Duodenal mucosa (tissue), 2 donors: ENCODE measurements around the gene RPS15.

Experiments
- H3K27ac ChIP-seq: one replicate; pipeline ENCODE4 v1.7.0; 2013; ENCODE audit warnings: low read depth, low read length
- H3K27me3 ChIP-seq, 2 donors: one replicate each; pipeline ENCODE4 v1.7.0; 2013; ENCODE audit warnings: low read length in 2 of 2, control low read depth in 1 of 2; ENCODE audit not compliant: insufficient read depth in 2 of 2, control insufficient read depth in 1 of 2
- H3K36me3 ChIP-seq, 2 donors: one replicate each; pipeline ENCODE4 v1.7.0; 2013; ENCODE audit warnings: low read length in 2 of 2, control low read depth in 1 of 2; ENCODE audit not compliant: insufficient read depth in 2 of 2, control insufficient read depth in 1 of 2
- H3K4me1 ChIP-seq, 2 donors: one replicate each; pipeline ENCODE4 v1.7.0; 2013; ENCODE audit warnings: low read length in 2 of 2, control low read depth in 1 of 2; ENCODE audit not compliant: insufficient read depth in 2 of 2, control insufficient read depth in 1 of 2
- H3K4me3 ChIP-seq, 2 donors: one replicate each; pipeline ENCODE4 v1.7.0; 2013; ENCODE audit warnings: low read length in 2 of 2, low read depth in 1 of 2
- H3K9ac ChIP-seq, 2 donors: one replicate each; pipeline ENCODE4 v1.7.0; 2013; ENCODE audit warnings: low read length in 2 of 2, low read depth in 1 of 2
- H3K9me3 ChIP-seq, 2 donors: one replicate each; pipeline ENCODE4 v1.7.0; 2013; ENCODE audit warnings: low read length in 2 of 2, control low read depth in 1 of 2; ENCODE audit not compliant: control insufficient read depth in 1 of 2

RPS15 gene

GRCh38 chr19:1452802-1453524 is 14.8 kb downstream of the RPS15 start:
- Histone ChIP-seq H3K27ac (no peak overlapping the region), H3K36me3 (no peaks in the 10 kb centered on the region), H3K9me3 (no peaks in the 10 kb centered on the region), H3K4me3 (no peak overlapping the region), H3K27me3 (peaks cover 74 to 80% of the 10 kb centered on the region in 2 donors), H3K4me1 (peaks cover 0 to 22% of the 10 kb centered on the region in 2 donors), H3K9ac (no peak overlapping the region)

GRCh38 chr19:1453525-1454364 is 15.5 kb downstream of the RPS15 start:
- H3K9me3 ChIP-seq, result no peaks in the 10 kb centered on the region
- H3K27me3 ChIP-seq, result peaks cover 77 to 84% of the 10 kb centered on the region in 2 donors
- H3K4me3 ChIP-seq, result no peak overlapping the region
- H3K27ac ChIP-seq, result no peak overlapping the region
- H3K4me1 ChIP-seq, result peaks cover 0 to 22% of the 10 kb centered on the region in 2 donors
- no peak overlapping the region for H3K9ac ChIP-seq
- H3K36me3 ChIP-seq, result no peaks in the 10 kb centered on the region

DNA sequence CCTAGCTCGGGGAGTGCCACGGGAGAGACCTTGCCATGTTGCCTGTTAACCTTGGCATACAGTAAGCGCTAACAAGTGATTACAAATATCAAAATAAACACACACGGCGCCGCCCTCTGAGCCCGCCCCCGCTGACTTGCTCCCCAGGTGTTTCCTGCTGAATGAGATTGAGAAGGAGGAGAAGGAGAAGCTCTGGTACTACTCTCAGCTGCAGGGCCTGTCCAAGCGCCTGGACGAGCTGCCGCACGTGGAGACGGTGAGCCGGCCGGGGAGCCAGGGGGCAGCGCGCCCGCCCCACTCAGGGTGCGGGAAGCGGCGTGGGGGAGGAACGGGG is 16.8 kb downstream of the RPS15 start:
- Histone ChIP-seq H3K9me3 (no peaks in the 10 kb centered on the region), H3K27me3 (peaks cover 75 to 76% of the 10 kb centered on the region in 2 donors), H3K9ac (no peak overlapping the region), H3K27ac (no peak overlapping the region), H3K4me3 (no peak overlapping the region), H3K36me3 (no peaks in the 10 kb centered on the region), H3K4me1 (peaks cover 0 to 22% of the 10 kb centered on the region in 2 donors)

DNA sequence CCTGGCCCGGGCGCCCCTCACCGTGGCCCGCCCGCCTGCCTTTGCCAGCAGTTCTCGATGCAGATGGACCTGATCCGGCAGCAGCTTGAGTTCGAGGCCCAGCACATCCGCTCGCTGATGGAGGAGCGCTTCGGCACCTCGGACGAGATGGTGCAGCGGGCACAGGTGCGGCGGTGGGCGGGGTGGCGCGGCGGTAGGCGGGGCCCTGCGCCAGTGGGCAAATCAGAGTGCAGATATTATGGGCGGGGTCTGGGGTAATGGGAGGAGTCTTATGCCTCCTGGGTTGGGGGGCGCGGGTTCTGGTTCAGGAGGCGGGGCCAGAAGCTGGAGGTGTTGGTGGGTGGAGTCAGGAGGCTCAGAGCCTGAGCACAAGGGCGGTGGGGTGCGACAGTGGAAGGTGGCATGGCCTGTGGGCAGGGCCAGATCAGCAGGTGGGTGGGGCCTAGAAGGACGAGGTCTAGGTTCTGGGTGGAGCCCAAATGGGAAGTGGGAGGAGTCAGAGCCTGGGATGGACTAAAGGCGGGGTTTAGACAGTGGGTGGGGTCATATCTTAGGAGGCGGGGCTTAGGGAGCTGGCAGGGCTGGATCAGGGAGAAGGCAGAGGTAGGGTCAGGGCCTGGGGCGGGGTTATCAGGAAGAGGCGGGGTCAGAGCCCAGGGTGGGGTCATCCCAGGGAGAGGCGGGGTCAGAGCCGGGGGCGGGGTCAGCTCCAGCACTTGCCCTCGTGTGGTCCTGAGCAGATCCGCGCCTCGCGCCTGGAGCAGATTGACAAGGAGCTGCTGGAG is 17.3 kb downstream of the RPS15 start:
- H3K4me3 ChIP-seq, result no peak overlapping the region
- peaks cover 71% of the 10 kb centered on the region in 2 donors for H3K27me3 ChIP-seq
- H3K4me1 ChIP-seq, result peaks cover 0 to 22% of the 10 kb centered on the region in 2 donors

GRCh38 chr19:1456121-1456900 is 18.1 kb downstream of the RPS15 start:
- peaks cover 0 to 22% of the 10 kb centered on the region in 2 donors for H3K4me1 ChIP-seq
- H3K27me3 ChIP-seq, result peaks cover 63% of the 10 kb centered on the region in 2 donors
- no peak overlapping the region for H3K4me3 ChIP-seq
- H3K27ac ChIP-seq, result no peak overlapping the region
- H3K36me3 ChIP-seq, result no peaks in the 10 kb centered on the region
- H3K9ac ChIP-seq, result no peak overlapping the region
- H3K9me3 ChIP-seq, result no peaks in the 10 kb centered on the region

More for the DNA sequence above, 17.3 kb downstream of the RPS15 start:
- no peak overlapping the region for H3K27ac ChIP-seq
- H3K9ac ChIP-seq, result no peak overlapping the region
- no peaks in the 10 kb centered on the region for H3K9me3 ChIP-seq
- H3K36me3 ChIP-seq, result no peaks in the 10 kb centered on the region

DNA sequence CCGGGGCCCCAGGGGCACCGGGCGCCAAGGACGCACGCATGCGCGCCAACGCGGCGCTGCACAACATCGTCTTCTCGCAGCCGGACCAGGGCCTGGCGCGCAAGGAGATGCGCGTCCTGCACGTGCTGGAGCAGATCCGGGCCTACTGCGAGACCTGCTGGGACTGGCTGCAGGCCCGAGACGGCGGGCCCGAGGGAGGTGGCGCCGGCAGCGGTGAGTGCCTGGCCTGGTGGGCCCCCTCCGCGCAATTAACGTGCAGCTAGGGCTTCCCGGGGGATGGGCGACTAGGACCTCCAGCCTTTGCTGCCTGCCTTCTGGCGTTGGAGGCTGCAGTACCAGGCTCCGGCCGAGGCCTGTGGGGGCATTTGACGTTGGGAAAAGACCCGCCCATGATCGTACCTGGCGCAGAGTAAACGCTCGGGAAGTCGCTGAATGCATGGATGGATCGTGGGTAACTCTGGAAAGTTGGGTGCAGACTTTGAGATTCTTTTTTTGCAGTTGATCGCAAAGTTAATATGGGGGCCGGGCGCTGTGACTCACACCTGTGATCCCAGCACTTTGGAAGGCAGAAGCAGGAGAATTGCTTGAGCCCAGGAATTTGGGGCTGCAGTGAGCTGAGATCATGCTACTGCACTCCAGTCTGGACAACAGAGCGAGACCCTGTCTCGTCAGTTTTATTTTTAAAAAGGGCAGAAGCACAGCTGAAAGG is 19.0 kb downstream of the RPS15 start:
- Histone ChIP-seq H3K27me3 (peaks cover 55 to 57% of the 10 kb centered on the region in 2 donors), H3K4me1 (peaks cover 0 to 22% of the 10 kb centered on the region in 2 donors)

GRCh38 chr19:1457892-1458291 is 19.7 kb downstream of the RPS15 start:
- H3K27me3 ChIP-seq, result peaks cover 47 to 50% of the 10 kb centered on the region in 2 donors

More for the DNA sequence above, 19.0 kb downstream of the RPS15 start:
- no peak overlapping the region for H3K27ac ChIP-seq
- no peak overlapping the region for H3K4me3 ChIP-seq
- H3K36me3 ChIP-seq, result no peaks in the 10 kb centered on the region
- no peak overlapping the region for H3K9ac ChIP-seq
- H3K9me3 ChIP-seq, result no peaks in the 10 kb centered on the region

DNA sequence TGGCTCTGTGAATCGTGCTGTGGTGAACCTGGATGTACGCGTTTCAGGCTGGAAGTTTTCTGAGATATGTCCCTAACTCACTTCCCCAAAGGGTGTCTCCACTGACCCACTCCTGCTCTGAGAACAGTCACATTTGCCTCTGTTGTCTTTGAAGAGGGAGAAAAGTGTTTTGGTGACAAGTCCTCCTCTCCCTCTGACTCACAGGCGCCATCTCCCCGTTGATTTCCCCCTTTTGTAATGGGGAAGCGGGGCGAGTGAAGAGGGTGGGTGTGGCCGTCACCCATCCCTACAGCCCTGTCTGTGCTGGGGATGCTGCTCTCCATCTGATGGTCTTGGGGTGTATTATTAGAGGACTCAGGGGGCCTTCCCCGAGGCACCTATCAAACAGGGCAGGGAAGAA is 21.3 kb downstream of the RPS15 start:
- Histone ChIP-seq H3K27ac (no peak overlapping the region), H3K9ac (no peak overlapping the region), H3K9me3 (no peaks in the 10 kb centered on the region), H3K36me3 (no peaks in the 10 kb centered on the region), H3K4me3 (no peak overlapping the region), H3K27me3 (peaks cover 33 to 36% of the 10 kb centered on the region in 2 donors), H3K4me1 (peaks cover 0 to 17% of the 10 kb centered on the region in 2 donors)

More at GRCh38 chr19:1457892-1458291, 19.7 kb downstream of the RPS15 start:
- Histone ChIP-seq H3K4me3 (no peak overlapping the region), H3K27ac (no peak overlapping the region), H3K4me1 (peaks cover 0 to 22% of the 10 kb centered on the region in 2 donors), H3K9me3 (no peaks in the 10 kb centered on the region), H3K9ac (no peak overlapping the region), H3K36me3 (no peaks in the 10 kb centered on the region)
